G401 (cell line): ENCODE measurements around the gene JAKMIP3. TPM values are rescaled to one million over a fixed set of nuclear protein-coding genes. Genes with fewer than 3 reads are reported as not detected.

ENCODE experiments used
- DNase-seq: peaks from one replicate; pipeline ENCODE4 v3.0.0-alpha.2; 2015; ENCODE audit warnings: low spot score
- in situ Hi-C: cut with HindIII; loops from 2 replicates; pipeline ENCODE4 v1.10.0; 2016; ENCODE audit warnings: low sequenced_read_pairs, mixed read lengths
- total RNA-seq: library from RNA; depleted of rRNA; stranded (reverse); fragments of >200 nt; shearing (Covaris generic); gene quantifications from 2 replicates; pipeline ENCODE4 v1.2.3, GENCODE V29; 2014; rRNA removed

JAKMIP3 gene
- total RNA-seq, 1 experiment from 2014 or later = 0.27 TPM

GRCh38 chr10:132105302-132105995, 39.7 kb downstream of the JAKMIP3 start:
- in situ Hi-C loops = no loop called here
- no peak for DNase-seq

- in situ Hi-C loops = no loop called here
- DNase-seq = no peak
Measured at GRCh38 chr10:132106431-132106830, 40.7 kb downstream of the JAKMIP3 start.

- in situ Hi-C loops = no loop called here
- DNase-seq = peak; percentile 71
Measured at GRCh38 chr10:132107186-132107948, 41.6 kb downstream of the JAKMIP3 start.

- in situ Hi-C loops = no loop called here
Measured at GRCh38 chr10:132107949-132108877, 42.5 kb downstream of the JAKMIP3 start.

GRCh38 chr10:132109341-132110110, 43.8 kb downstream of the JAKMIP3 start:
- in situ Hi-C loops = no loop called here
- no peak for DNase-seq

More at GRCh38 chr10:132107949-132108877, 42.5 kb downstream of the JAKMIP3 start:
- no peak for DNase-seq

GRCh38 chr10:132110111-132110521, 44.4 kb downstream of the JAKMIP3 start:
- no peak for DNase-seq
- in situ Hi-C loops = no loop called here

GRCh38 chr10:132110713-132111112, 45.0 kb downstream of the JAKMIP3 start:
- in situ Hi-C loops = no loop called here
- DNase-seq = no peak

- DNase-seq = no peak
- in situ Hi-C loops = no loop called here
Measured at GRCh38 chr10:132111121-132111731, 45.5 kb downstream of the JAKMIP3 start.

GRCh38 chr10:132111871-132112341, 46.2 kb downstream of the JAKMIP3 start:
- in situ Hi-C loops = no loop called here
- DNase-seq = no peak

GRCh38 chr10:132112611-132113010, 46.9 kb downstream of the JAKMIP3 start:
- in situ Hi-C loops = no loop called here
- DNase-seq = no peak

GRCh38 chr10:132113206-132113605, 47.5 kb downstream of the JAKMIP3 start:
- in situ Hi-C loops = no loop called here
- peak; percentile 76 for DNase-seq

- no peak for DNase-seq
- in situ Hi-C loops = no loop called here
Measured at GRCh38 chr10:132113766-132114365, 48.1 kb downstream of the JAKMIP3 start.

- no peak for DNase-seq
- in situ Hi-C loops = no loop called here
Measured at GRCh38 chr10:132114953-132115520, 49.3 kb downstream of the JAKMIP3 start.

Other genes with a start within 250 kb of the JAKMIP3 start
- 32.2 and 57.5 TPM in 2 replicates for gene PPP2R2D, start 164.9 kb upstream of the JAKMIP3 start, total RNA-seq
- 81.6 and 96.5 TPM in 2 replicates for gene BNIP3, start 84.0 kb upstream of the JAKMIP3 start, total RNA-seq
- 4.9 and 6.0 TPM in 2 replicates for gene DPYSL4, start 121.0 kb downstream of the JAKMIP3 start, total RNA-seq
- 27.8 and 28.3 TPM in 2 replicates for gene STK32C, start 242.0 kb downstream of the JAKMIP3 start, total RNA-seq